Stimulated activated CD8-positive, alpha-beta memory T cell treated with anti-CD3 and anti-CD28 coated beads, Interleukin-15, amount 100 ng/mL, for 1 hour (primary cell): Measurements from ENCODE around the gene HYAL1.

ENCODE experiments used
- DNase-seq: peaks from one replicate; pipeline ENCODE4 v3.0.0-alpha.2; 2020; ENCODE audit warnings: low read depth

The HYAL1 gene, protein sequence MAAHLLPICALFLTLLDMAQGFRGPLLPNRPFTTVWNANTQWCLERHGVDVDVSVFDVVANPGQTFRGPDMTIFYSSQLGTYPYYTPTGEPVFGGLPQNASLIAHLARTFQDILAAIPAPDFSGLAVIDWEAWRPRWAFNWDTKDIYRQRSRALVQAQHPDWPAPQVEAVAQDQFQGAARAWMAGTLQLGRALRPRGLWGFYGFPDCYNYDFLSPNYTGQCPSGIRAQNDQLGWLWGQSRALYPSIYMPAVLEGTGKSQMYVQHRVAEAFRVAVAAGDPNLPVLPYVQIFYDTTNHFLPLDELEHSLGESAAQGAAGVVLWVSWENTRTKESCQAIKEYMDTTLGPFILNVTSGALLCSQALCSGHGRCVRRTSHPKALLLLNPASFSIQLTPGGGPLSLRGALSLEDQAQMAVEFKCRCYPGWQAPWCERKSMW

DNA sequence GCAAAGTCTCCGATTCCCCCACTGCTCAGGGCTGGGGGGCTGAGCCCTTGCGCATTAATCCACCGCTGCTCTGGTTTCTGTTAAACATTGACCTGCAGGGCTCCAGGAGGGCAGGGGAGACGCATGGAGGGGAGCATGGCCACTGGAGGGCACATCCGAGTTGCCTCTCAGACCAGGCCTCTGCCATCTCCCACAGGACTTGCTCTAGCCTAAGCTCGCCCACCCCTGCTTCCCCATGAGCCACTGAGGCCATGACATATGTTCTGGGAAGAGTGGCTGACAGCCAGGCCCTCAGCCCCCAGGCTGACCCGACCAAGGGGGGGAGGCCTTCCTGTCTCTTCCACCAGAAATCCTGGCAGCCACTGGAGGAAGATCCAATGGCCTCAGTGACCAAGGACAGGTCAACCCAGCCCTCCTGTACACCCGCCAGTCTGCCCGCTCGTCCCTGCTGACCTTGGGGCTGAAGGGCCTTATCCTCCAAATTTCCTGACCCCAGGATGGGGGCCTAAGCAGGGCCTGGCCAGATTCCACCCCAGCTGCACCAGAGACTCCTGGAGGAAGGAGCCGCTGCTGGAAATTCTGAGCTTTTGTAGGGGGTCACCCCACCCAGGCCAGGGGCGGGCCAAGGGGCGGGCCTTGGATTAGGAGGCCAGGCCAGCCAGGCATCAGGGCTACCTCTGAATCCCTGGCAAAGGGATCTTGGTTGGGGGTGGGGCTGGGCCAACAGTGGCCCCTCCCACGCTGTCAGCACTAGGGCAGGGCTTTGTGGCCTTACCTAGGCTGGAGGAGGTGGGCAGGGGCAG, at the start of gene HYAL1:
TSS of gene HYAL1 (minus strand) at position 562 of the 803 bp plus-strand sequence. CDS start 618 bp downstream, outside the sequence.
- no peak for DNase-seq

DNA sequence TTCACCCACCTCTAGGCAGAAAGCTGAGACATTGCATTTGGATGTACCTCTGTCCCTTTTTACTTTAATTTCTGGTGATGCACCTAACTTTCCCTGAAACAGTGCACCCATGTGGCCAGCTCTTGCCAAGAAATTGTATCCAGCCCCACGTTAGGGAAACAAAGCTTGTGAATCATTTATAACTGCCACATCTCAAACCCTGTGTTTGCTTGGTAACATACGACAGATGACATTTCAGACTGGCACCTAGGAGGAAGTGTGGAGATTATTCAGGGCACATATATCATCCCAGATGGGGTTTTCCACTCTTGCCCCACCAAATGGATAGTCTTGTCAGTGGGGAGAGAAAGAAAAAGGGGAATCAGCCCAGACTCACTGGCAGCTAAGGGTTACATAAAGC, 49.4 kb upstream of the HYAL1 start:
- no peak for DNase-seq

DNA sequence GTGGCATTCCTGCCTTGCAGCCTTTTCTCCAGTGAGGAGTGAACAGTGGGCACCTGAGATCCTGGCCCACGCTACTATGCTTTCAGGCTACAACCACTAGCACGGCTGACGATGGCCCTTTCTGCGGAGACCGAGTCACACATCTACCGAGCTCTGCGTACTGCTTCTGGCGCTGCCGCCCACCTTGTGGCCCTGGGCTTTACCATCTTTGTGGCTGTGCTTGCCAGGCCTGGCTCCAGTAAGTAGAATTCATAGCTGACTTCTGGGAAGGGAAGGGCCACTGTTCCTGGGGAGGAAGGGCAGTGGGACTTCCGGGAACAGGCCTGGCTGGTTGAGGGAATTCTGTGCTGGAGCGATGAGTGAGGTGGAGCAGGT, 47.9 kb upstream of the HYAL1 start:
- DNase-seq, result no peak

DNA sequence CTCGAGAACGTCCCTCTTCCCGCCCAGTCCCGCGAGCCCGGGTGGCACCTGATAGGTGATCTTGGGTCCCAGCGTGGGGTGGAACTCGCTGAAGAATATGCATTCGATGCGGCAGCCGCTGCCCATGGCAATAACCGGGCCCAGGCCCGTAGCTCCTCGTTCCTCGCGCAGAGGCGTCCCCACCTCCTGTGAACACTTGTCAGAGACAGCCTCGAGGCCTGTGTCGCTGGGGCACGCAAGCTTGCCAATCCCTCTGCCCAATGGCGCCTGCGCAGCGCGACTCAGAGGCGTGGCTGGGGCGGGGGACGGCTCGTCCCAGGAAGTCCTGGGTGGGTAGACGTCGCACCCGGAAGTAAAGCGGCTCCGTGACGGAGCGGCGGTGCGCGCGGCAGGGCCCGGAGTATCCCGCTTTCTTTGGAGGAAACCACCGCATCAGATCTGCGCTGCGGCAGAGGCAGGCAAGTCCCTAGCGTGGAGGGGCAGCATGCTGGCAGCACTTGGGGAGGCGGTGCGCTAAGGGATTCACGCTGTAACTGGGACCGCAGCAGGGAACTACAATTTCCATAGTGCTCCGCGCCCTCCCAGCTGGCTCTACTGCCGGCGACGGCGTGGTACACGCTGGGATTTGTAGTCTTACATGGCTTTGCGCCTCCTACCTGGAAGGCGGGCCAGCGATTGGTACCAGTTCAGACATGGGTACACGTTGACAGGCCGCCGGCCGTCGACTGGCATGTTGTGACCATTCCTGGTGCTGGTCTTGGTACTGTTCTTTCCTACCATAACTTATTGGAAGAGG, 47.4 kb upstream of the HYAL1 start, which contains the start of the genes CYB561D2 and NPRL2:
TSS of gene CYB561D2 (plus strand) at position 336 of the 796 bp plus-strand sequence. CDS start 572 bp downstream, outside the sequence.
TSS of gene NPRL2 (minus strand) at position 249 of the 796 bp plus-strand sequence. CDS start at position 126, 123 bp downstream.
- DNase-seq, result peak; percentile 98

DNA sequence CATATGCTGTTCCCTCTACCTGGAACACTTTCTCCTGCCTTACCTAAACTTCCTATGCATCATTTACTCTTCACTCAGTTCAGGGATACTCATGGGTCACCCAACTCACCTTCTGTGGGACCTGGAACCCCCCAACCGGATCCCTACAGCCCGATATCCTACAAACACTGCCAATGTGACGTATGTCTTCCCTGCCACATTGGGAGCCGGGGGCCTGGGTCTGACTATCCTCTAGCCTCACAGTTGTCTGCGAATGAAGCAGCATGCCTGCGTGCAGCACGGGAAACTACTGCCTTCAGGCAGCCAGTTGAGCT, 46.8 kb upstream of the HYAL1 start:
- no peak for DNase-seq

DNA sequence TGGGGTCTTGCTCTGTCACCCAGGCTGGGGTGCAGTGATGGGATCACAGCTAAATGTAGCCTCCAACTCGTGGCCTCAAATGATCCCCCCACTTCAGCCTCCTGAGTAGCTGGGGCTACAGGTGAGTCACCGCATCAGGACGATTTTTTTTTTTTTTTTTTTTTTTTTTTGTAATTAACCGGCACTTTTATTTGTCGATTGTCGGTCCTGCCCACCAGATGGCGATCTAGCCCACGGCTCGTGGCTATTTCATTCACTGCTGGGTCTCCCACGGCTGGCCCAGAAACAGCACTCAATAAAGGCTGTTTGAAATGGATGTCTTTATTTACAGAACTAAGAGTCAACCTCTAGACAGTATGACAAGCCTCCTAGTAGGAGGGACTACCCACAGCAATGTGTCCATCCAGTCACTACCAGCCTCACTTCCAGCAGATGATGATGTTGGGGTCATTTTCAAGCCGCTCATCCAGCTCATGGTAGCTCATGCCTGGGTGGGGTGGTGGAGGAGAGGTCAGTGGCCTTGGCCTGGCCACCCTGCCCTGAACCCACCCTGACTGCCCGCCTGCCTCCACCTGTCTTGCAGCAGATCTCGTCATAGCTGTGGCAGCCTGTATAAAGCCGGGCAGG, 43.9 kb upstream of the HYAL1 start:
- DNase-seq, result peak; percentile 58

DNA sequence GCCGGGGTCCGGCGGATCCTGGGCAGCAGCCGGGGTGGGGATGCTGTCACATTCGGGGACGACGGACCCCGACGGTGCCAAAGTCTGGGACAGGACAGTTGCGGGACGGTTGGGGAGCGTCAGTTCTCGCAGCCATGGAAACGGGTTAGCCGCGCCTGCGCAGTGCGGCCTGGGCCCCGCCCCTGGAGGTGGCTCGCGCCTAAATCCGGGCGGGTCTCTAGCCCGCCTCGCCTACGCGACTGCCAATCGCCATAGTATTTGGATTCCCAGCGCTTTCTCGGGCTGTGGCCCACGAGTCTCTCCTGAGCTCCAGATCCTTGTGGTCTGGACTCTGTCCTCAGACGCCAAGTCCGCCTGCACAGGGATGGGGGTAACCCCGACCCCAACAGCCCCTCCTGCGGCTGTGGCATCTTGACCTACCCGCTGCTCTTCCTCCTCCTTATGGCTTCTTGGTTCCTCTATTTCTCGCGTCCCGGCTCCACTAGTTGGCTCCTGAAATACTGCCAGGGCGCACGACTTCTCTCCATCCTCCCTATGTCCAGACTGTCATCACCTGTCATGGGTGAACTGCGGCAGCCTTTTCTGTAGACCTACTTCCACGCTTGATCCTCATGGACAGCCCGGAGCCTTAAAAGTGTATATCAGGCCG, 42.3 kb upstream of the HYAL1 start, which contains the start of gene ZMYND10:
TSS of gene ZMYND10 (minus strand) at position 147 of the 649 bp plus-strand sequence. CDS start 153 bp downstream, outside the sequence.
- no peak for DNase-seq

DNA sequence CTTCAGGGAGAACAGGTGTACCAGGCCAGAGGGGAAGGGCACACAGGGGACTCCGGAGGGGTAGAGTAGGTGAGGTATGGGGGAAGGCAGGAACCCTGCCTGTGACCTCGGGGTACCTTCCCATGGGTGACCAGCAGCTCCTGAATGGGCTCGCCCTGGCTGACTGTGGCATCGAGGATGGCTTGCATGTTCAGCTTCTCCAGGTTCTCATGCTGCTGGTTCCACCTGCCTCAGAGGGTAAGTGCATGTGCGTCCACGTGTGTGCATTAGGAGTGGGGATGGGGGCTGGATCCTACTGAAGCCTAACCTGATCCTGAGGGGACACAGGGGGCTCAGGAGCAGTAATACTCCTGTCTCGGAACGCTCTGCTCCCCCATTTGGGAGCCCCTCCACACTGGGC, 41.6 kb upstream of the HYAL1 start:
- no peak for DNase-seq

DNA sequence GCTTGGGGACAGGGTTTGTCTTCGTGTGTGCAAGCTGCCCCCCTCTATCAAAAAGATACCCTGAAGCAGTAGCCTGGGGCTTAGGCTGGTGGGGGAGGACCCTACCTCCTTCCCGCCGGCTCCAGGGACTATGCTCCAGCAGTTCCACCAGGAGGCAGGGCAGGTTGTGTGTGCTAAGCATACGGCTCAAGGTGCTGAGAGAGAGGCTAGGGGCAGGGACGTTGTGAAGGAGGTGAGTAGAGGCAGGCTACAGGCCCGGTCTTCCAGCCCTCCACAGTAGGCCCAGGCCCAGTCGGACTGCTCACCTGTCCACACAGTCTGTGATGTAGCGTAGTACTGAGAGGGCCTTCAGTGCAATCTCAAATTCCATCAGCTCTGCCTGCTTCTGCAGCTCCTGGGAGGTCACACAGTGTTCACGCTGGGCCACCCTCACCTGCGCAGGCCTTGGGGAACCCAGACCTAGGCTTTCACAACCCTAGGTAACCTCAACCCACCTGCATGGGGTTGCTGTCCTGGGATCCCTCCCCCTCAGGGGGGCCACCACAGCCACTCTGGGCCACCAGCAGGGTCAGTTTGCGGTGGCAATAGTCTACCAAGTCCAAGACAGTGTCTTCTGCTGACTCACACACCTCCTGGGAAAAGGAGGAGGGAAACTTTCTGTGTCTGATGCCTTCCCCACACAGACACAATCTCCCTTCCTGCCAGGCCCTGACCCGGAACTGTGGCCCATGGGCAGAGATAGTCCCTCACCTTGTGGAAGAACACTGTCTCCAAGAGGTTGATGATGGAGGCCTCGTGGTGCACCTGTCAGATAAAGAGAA, 39.6 kb upstream of the HYAL1 start:
- DNase-seq, result no peak

DNA sequence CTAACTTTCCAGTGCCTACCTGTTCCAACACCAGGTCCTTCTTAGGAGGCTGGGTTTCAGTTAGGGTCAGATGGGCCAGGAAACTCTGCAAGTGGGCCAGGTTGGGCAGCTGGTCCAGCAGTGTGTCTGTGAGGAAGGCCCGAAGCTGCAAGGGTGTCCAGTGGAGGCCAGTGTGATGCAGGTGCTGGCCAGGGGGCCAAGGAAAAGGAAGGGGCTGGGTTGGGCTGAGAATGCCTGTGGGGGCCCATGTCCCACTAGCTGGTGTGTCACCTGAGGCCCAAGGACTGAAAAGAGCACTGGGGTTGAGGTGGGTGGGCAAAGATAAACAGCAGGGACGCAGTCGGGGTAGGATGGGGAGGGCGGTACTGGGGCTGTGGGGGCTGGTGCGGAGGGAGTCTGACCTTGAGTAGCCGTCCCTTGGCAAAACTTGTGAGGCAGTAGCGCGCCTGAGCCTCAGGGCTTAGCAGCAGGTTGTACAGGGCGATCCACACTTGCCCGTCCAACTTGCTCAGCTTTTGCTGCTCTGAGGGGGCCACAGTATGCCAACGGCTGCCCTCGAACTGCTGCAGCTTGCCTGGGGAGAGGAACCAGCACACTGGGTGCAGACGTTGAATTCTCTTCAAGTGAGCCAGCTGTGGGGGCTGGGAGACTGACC, 38.7 kb upstream of the HYAL1 start:
- no peak for DNase-seq

DNA sequence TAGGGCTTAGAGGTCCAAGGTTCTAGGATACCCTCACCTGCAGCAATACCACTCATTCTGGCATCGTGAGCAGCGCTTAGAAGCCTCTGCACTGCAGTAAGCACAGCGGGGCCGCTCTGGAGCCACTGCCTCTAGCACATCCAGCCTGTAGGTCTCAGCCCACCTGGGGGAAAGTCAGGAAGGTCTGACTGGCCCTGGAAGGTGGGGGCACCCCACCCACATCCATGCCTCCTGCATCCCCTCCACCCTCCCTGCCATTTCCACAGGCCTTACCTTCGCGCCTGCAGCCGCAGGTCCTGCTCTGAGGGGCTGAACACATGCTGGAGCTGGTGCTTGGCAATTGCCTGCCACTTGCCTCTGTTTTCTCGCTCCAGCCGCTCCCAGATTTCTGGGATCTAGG, 38.2 kb upstream of the HYAL1 start:
- DNase-seq, result no peak

DNA sequence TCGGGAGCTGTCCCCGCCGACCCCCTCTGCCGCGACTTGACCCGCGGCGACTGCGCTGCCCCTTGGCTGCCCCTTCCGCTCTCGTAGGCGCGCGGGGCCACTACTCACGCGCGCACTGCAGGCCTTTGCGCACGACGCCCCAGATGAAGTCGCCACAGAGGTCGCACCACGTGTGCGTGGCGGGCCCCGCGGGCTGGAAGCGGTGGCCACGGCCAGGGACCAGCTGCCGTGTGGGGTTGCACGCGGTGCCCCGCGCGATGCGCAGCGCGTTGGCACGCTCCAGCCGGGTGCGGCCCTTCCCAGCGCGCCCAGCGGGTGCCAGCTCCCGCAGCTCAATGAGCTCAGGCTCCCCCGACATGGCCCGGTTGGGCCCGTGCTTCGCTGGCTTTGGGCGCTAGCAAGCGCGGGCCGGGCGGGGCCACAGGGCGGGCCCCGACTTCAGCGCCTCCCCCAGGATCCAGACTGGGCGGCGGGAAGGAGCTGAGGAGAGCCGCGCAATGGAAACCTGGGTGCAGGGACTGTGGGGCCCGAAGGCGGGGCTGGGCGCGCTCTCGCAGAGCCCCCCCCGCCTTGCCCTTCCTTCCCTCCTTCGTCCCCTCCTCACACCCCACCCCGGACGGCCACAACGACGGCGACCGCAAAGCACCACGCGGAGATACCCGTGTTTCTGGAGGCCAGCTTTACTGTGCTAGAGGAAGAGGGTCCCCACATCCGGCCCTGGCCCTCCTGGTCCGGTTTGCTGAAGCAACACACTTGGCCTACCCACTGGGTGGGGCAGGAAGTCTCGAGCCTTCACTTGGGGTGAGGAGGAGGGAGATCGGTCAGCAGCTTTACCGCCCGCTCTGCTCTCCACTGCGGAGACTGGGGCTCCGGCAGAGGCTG, 37.3 kb upstream of the HYAL1 start, which contains the start of gene RASSF1:
TSS of gene RASSF1 (minus strand) at position 389 of the 882 bp plus-strand sequence. CDS start at position 358, 31 bp downstream.
- no peak for DNase-seq

DNA sequence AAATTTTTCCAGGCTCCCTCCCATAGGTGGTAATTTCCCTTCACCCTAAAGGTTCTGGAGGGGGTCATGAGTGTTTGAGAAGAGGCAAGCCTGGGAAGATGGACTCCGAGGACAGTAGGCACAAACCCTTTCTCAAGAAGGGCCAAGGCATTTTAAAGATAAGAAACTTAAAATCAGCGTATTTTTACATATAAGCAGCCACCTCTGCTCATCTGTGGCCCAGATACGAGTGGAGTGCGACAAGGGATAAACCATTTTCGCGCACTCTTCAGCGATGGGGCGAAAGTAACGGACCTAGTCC, 36.7 kb upstream of the HYAL1 start:
- no peak for DNase-seq

DNA sequence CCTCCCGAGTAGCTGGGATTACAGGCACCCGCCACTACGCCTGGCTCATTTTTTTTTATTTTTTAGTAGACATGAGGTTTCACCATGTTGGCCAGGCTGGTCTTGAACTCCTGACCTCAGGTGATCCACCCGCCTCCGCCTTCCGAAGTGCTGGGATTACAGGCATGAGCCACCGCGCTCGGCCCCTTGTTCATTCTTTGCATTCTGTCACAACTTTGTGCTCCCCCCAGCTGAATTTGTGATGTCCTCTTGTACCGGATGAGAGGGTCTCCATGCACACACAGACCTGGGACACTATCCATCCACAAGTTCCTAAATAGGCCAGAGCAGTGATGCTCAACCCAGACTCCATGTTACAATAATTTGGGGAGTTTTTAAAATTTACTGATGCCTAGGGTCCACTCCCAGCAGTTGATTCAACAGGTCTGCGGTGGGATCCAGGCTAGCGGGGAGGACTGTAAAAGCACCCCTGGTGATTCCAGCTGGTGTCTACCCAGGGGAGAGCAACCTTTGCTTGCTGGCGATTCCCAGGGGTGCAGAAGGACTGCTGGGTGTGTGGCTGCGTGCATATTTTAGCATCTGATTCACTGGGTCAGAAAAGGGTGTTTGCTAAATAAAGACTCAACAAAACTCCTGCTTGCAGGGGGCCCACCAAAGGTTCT, 36.2 kb upstream of the HYAL1 start:
- no peak for DNase-seq

DNA sequence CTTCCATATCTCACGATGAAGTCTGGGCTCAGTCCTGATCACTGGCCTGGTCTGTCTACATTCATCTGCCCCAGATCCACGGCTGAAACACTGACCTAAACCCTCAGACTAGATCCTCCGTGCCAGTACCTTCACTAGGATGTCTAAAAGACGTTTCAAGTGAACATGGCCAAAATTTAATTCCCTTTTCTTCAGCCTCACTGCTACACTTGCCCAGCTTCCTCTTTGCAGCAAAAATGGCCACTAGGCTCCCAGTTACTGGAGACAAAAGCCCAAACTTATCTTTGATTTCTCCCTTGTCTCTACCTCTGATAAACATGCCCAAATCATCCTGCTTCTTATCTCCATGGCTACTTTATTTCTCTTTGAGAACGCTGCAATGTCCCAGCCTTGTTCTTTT, 35.6 kb upstream of the HYAL1 start:
- no peak for DNase-seq

DNA sequence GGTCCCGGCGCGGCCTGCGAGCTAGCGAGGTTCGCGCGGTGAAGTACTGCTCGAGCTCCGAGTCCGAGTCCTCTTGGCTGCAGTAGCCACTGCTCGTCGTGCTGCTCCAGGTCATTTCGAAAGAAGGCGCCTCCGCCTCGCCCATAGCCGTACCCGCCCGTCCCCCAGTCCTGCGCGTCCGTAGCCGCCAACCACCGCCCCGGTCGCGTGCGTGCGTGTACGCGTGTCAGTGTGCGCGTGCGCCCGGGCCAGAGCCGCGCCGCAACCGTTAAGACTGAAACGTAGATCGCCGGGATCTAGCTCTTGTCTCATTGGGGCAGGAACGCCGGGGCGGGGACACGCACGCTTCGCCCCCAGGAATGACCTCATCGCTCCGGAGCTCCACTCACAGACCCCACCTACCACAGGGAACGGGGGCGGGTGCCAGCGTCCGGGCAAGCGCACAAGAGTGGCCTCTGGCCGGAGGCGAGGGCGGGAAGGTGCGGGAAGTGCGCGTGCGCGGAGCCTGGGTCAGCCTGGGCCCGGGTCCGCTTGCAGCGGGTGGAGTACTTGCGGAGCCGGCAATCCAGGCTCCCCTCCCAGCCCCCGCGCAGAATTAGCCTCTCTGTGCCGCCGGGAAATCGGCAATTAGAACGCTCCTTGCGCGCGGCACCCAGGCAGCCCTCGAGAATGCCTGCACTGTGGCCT, 33.9 kb upstream of the HYAL1 start:
- DNase-seq, result peak; percentile 81

DNA sequence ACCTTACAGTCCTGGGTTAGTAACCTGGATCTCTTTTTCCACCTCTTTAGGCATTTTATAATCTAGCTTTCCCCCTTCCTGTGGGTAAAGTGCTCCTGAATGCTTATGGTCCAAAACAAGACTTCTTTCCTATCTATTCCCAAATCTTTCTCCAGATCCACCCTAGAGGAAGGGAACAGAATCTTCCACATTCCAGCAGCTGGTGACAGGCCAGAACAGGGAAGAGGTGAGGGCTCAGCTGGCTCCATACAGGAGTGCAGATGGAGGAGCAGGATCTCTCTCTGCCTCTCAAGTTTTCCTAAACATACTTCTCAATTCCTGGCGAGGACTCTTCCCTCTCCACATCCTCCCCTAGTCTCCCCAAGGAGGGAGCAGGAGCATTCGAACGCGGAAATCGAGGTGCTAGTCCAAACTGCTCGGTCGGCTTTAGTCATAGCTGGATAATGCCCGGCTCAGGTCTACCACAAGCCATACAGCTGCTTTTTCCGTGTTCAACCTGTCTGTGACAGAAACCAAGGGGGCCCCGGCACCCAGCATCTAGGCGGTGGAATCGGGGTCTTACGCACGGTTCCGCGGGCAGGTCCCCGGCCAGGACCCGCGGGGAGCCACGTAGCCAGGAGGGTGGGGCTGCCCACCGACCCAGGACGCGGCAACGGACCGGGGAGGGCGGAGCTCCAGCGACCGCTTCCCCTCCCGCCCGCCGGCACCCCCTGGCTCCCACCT, 33.2 kb upstream of the HYAL1 start:
- DNase-seq, result no peak
